ENCODE data around the gene COL4A2.
"Not testable (repeated sequence)": the region's sequence is repeated elsewhere in the genome, so short reads cannot be mapped to it uniquely, and the experiment has no call there.

Gene COL4A2

DNA sequence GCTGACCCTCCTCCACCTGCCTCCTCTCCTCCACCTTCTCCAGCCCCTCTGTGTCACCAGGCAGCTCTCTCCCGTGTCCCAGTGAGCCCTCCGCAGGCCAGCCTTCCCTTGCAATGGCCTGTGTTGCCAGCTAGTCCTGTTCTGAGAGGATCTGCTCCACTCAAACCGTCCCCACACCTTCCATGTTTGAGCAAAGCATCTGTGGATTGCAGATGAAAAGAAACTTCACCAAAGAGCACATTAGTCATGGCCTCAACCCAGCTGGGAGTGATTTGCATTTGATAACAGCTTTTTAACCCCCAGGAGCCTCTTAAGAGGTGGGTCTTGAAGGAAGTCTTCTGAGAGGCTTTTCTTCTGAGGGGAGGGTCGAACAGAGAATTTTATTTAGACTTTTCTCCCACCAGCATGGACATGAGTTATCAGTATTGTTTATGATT, 72.8 kb downstream of the COL4A2 start:
- DNase-seq, result no peak

DNA sequence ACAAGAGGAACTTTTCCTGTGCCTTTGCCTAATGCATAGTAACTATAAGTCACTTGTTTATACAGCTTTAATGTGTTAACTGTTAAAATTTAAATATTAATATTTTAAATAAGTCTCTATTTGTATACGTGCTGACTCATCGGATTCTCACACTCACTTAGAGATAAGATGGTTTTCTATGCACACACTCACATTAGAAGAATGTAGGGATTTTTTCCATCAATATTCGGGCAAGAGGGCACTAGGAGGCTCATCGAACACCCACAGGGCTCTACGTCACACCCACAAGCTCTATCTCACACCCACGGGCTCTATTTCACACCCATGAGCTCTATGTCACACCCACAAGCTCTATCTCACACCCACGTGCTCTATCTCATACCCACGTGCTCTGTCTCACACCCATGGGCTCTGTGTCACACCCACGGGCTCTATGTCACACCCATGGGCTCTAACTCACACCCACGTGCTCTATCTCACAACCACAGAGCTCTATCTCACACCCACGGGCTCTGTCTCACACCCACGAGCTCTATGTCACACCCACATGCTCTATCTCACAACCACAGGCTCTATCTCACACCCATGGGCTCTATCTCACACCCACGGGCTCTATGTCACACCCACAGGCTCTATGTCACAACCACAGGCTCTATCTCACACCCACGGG, 73.4 kb downstream of the COL4A2 start:
- DNase-seq, result no peak

DNA sequence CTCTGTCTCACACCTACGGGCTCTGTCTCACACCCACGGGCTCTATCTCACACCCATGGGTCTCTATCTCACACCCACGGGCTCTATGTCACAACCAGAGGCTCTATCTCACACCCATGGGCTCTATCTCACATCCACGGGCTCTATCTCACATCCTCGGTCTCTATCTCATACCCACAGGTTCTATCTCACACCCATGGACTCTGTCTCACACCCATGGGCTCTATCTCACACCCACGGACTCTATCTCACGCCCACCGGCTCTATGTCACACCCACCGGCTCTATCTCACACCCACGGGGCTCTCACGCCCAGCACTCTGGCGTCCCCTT, 73.9 kb downstream of the COL4A2 start:
- DNase-seq, result no peak

GRCh38 chr13:110382229-110382628, 75.1 kb downstream of the COL4A2 start:
- peak in 1 of 51 donors; percentile 53 for DNase-seq

GRCh38 chr13:110382830-110383229, 75.7 kb downstream of the COL4A2 start:
- no peak for DNase-seq

- no peak for DNase-seq
Observed at GRCh38 chr13:110387451-110388107, 80.5 kb downstream of the COL4A2 start.

- no peak for DNase-seq
Observed at GRCh38 chr13:110388108-110388943, 81.2 kb downstream of the COL4A2 start.

DNA sequence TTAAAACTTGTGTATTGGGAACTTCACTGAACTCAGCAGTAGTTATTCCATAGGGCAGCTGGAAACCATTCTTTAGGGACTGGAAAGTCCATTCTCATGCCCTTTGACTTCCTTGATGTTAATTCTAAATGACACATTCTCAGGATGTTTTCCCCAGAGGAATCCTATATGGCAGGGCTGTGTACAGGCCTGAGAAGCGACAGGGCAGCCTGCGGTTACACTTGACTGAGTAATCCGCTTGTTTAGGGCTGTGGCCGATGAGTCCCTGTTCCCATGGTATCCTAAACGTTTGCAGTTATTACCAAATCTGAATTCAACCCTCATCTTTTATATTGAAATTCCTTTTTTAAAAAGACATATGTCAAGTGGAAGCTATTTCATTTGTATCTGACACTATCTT, 83.5 kb downstream of the COL4A2 start:
- DNase-seq, result no peak

GRCh38 chr13:110391273-110391672, 84.2 kb downstream of the COL4A2 start:
- DNase-seq, result no peak

GRCh38 chr13:110392510-110393240, 85.6 kb downstream of the COL4A2 start:
- DNase-seq, result no peak

- DNase-seq, result no peak
Observed at GRCh38 chr13:110393761-110394160, 86.7 kb downstream of the COL4A2 start.

DNA sequence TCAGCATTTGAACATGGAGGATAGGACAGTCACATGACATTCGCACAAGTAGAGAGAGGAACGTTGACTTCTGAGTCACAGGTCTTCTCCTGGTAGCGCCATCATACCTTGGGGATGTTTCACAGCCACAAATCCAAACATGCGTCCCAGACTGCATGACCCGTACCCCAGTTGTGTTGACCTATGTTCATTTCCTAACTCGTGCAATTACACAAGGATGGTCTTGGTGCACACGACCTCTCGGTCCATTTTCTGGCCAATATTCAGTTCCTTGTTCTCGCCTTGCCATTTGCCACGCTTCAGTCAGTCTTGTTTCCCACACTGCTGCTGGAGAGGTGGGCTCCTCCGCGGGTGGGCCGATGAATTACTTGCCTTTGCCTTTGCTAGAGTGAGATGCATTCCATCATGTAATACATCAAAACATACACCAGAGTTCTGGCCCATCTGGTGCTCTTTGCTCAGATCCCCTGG, 87.3 kb downstream of the COL4A2 start:
- no peak for DNase-seq

DNA sequence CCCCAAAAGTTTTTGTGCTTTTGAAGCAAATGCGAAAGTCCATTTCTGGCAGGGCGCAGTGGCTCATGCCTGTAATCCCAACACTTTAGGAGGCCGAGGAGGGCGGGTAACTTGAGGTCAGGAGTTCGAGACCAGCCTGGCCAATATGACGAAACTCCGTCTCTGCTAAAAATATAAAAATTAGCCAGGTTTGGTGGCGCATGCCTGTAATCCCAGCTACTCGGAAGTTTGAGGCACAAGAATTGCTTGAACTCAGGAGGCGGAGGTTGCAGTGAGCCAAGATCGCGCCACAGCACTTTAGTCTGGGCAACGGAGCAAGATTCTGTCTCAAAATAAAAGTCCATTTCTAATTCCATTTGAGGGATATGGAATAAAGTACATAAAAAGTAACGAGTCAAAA, 88.5 kb downstream of the COL4A2 start:
- not testable (repeated sequence) for DNase-seq

DNA sequence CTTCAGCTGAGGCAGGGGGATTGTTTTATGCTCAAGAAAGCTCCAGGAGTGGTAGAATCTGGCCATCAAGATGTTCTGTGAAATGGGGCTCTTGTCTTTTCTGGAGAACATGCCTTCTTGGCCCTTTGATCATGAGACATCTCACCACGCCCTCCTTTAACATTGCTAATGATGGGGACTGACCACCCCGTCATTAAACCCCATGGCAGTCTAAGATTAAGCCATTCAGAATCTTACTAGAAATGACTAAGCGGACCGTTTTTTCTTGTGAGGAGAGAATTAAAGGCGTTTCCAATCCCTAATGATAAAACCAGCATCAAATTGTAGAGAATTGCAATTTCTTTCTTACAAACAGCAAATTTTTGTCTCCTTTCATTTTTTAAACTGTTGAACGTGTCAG, 89.4 kb downstream of the COL4A2 start:
- DNase-seq, result no peak

- DNase-seq, result peak in 8 of 51 donors; percentile 17 to 55 (median 27)
Observed at GRCh38 chr13:110396913-110397381, 89.9 kb downstream of the COL4A2 start.

GRCh38 chr13:110397436-110398115, 90.5 kb downstream of the COL4A2 start:
- DNase-seq, result peak in 27 of 51 donors; percentile 10 to 74 (median 39)

DNA sequence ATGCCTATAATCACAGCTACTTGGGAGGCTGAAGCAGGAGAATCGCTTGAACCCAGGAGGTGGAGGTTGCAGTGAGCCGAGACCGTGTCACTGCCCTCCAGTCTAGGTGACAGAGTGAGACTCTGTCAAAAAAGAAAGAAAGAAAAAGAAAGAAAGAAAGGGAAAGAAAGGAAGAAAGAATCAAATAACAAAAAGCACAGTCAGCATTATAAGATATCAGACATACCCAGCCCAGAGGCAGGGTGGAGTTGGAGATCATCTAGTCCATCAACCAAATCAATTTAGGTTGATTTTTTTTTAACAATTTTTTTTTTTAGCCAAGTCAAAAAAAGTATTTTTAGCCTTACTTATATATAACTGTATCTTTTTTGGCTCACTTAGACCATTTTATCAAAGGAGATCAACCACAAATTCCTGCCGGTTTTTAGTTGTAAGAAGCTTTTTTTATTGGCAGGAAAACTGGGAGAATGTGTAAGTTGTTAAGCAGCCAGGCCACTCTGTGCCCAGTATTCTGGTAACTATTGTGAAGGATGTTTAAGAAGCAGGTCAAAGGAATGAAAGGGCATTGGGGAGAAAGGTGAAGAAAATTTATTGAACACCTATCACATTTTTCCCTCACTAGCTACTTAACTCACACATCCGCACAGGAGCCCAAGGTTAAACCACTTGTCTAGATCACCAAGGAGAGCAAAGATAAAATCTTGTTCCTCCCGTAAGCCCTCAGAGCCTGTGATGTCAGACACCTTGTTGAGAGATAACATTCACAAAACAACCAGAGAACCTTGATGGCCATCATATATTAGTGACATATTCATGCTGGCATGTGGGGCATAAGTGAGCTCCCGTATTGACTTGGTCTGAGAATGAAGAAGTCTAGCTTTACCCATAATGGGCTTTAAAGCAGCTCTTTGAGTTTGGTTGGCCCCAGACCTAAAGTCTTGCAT, 91.8 kb downstream of the COL4A2 start:
- no peak for DNase-seq

DNA sequence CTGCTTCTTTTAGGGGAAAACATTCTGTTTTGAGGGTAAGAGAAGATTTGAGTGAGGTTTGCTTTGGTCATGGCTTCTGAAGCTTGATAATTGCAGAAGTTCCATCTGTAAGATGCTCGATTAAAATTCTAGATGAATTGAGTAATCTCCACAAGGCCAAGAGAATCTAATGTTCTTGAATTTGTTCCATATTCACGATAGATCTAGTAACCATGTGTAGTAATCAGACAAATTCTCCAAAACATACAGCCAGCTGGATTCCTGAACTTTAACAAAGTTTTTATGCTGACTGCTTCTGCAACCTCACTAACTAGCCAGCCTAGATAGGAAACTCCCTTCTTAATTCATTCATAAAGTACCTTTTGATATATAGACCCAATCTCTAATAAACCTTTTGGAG, 92.7 kb downstream of the COL4A2 start:
- no peak for DNase-seq

GRCh38 chr13:110400786-110401533, 93.9 kb downstream of the COL4A2 start:
- no peak for DNase-seq
